NCI-H1417 (cell line): ENCODE data around the gene RNF13.
A peak's percentile ranks its signal among the peaks of the same experiment; 100 is the strongest.
"Not testable (repeated sequence)": the region's sequence is repeated elsewhere in the genome, so short reads cannot be mapped to it uniquely, and the experiment has no call there.

ENCODE experiments used
- DNase-seq, 3 experiments: peaks; one replicate each; lab custom pipeline; 2025; lab: John Stamatoyannopoulos, UW

The RNF13 gene

GRCh38 chr3:149839896-149840295, 26.9 kb downstream of the RNF13 start:
- no peak for DNase-seq

GRCh38 chr3:149843502-149843901, 30.5 kb downstream of the RNF13 start:
- DNase-seq: no peak

GRCh38 chr3:149844091-149844490, 31.1 kb downstream of the RNF13 start:
- no peak for DNase-seq

- DNase-seq: no peak
Observed at GRCh38 chr3:149845570-149846244, 32.7 kb downstream of the RNF13 start.

GRCh38 chr3:149848238-149848637, 35.2 kb downstream of the RNF13 start:
- no peak for DNase-seq

GRCh38 chr3:149848688-149849087, 35.7 kb downstream of the RNF13 start:
- no peak for DNase-seq

GRCh38 chr3:149850787-149851584, 38.0 kb downstream of the RNF13 start:
- peak in 2 of 3 experiments; percentile 24 to 63 for DNase-seq

GRCh38 chr3:149858911-149859310, 45.9 kb downstream of the RNF13 start:
- DNase-seq: no peak

GRCh38 chr3:149860881-149861280, 47.9 kb downstream of the RNF13 start:
- DNase-seq: no peak

GRCh38 chr3:149867563-149867962, 54.5 kb downstream of the RNF13 start:
- DNase-seq: no peak

- no peak for DNase-seq
Observed at GRCh38 chr3:149871855-149872254, 58.8 kb downstream of the RNF13 start.

GRCh38 chr3:149872589-149872988, 59.6 kb downstream of the RNF13 start:
- no peak for DNase-seq

- no peak for DNase-seq
Observed at GRCh38 chr3:149877668-149878067, 64.7 kb downstream of the RNF13 start.

GRCh38 chr3:149879872-149880271, 66.9 kb downstream of the RNF13 start:
- DNase-seq: peak in 1 of 3 experiments; percentile 28

GRCh38 chr3:149881879-149882278, 68.9 kb downstream of the RNF13 start:
- no peak for DNase-seq

- no peak for DNase-seq
Observed at GRCh38 chr3:149883134-149883533, 70.1 kb downstream of the RNF13 start.

- not testable (repeated sequence) for DNase-seq
Observed at GRCh38 chr3:149883860-149884259, 70.8 kb downstream of the RNF13 start.

GRCh38 chr3:149884848-149885247, 71.8 kb downstream of the RNF13 start:
- not testable (repeated sequence) for DNase-seq

- no peak for DNase-seq
Observed at GRCh38 chr3:149886957-149887356, 73.9 kb downstream of the RNF13 start.

- DNase-seq: no peak
Observed at GRCh38 chr3:149891621-149892020, 78.6 kb downstream of the RNF13 start.

GRCh38 chr3:149892371-149892770, 79.4 kb downstream of the RNF13 start:
- no peak for DNase-seq

GRCh38 chr3:149894205-149894604, 81.2 kb downstream of the RNF13 start:
- DNase-seq: no peak

GRCh38 chr3:149895339-149895738, 82.3 kb downstream of the RNF13 start:
- DNase-seq: peak in 1 of 3 experiments; percentile 7
